ENCODE data around the gene R3HDM4.
A peak's percentile ranks its signal among the peaks of the same experiment; 100 is the strongest.
"Not testable (repeated sequence)": the region's sequence is repeated elsewhere in the genome, so short reads cannot be mapped to it uniquely, and the experiment has no call there.

The R3HDM4 gene

DNA sequence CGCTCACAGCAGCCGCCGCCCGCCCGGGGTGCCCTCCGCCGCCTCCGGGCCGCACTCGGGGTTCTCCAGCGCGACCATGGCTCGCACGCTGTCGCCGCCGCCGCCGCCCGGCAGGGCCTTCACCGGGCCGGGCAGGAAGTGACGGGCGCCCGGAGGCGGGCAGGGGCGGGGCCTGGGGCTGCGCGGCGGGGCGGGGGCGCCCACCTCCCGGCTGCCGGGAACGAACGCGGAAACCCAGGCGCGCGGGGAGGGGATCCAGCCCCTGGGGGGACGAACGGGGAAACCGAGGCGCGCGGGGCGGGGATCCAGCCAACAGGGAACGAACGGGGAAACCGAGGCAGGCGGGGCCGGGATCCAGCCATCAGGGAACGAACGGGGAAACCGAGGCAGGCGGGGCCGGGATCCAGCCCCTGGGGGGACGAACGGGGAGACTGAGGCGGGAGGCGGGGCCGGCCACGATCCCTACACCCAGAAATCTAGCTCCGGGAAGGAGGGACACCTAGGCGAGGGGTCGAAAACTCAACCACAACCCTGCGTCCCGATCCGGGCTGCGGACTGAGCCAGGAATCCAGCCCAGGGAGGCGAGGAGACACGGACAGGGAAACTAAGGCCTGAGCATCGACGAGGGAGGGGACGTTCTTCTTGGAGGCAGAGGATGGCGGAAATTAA, at the start of gene R3HDM4:
TSS of gene R3HDM4 (minus strand) at position 140 of the 669 bp plus-strand sequence. CDS start at position 78, 62 bp downstream.
- DNase-seq (ENCODE audit: low read depth): peak; percentile 60
- TF ChIP-seq MAX (IDR thresholded peaks at IDR 0.05; ENCODE audit: low read depth, low read length): no peak
- peak; percentile 39; the same call in 1 of the 2 replicates for TF ChIP-seq MYC (IDR thresholded peaks at IDR 0.05; ENCODE audit: low read depth, low read length)
- TF ChIP-seq POLR2A (IDR thresholded peaks at IDR 0.05; ENCODE audit: extremely low read depth, insufficient read length): peak; percentile 46
- H3K4me3 ChIP-seq (ENCODE audit: low read depth, low read length): peak within 1 kb of the TSS; percentile 53

GRCh38 chr19:961866-962620, 49.0 kb upstream of the R3HDM4 start:
- H3K4me3 ChIP-seq (ENCODE audit: low read depth, low read length): no peak overlapping the region
- no peak for TF ChIP-seq MAX (IDR thresholded peaks at IDR 0.05; ENCODE audit: low read depth, low read length)
- TF ChIP-seq MYC (IDR thresholded peaks at IDR 0.05; ENCODE audit: low read depth, low read length): no peak
- TF ChIP-seq, protein P1, sequence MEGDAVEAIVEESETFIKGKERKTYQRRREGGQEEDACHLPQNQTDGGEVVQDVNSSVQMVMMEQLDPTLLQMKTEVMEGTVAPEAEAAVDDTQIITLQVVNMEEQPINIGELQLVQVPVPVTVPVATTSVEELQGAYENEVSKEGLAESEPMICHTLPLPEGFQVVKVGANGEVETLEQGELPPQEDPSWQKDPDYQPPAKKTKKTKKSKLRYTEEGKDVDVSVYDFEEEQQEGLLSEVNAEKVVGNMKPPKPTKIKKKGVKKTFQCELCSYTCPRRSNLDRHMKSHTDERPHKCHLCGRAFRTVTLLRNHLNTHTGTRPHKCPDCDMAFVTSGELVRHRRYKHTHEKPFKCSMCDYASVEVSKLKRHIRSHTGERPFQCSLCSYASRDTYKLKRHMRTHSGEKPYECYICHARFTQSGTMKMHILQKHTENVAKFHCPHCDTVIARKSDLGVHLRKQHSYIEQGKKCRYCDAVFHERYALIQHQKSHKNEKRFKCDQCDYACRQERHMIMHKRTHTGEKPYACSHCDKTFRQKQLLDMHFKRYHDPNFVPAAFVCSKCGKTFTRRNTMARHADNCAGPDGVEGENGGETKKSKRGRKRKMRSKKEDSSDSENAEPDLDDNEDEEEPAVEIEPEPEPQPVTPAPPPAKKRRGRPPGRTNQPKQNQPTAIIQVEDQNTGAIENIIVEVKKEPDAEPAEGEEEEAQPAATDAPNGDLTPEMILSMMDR (IDR thresholded peaks at IDR 0.05; ENCODE audit: low read depth, low read length): no peak
- DNase-seq (ENCODE audit: low read depth): no peak

DNA sequence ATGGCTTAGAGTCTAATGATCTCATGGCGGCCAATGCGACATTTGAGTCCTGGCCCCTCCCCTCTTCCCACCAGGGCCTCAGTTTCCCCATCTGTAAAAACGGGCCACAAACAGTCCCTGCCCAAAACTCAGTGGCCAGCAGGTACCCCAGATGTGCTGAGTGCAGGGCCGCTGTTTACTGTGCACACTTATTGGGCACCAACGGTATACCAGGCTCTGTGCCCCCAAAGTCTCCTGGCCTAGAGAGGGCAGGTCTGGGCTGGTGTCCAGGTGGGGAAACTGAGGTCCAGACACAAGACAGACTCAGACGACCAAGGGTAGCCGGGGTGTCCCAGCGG, 47.6 kb upstream of the R3HDM4 start:
- no peak overlapping the region for H3K4me3 ChIP-seq (ENCODE audit: low read depth, low read length)
- TF ChIP-seq MYC (IDR thresholded peaks at IDR 0.05; ENCODE audit: low read depth, low read length) (no peak), POLR2A (IDR thresholded peaks at IDR 0.05; ENCODE audit: extremely low read depth, insufficient read length) (no peak), MAX (IDR thresholded peaks at IDR 0.05; ENCODE audit: low read depth, low read length) (no peak)
- TF ChIP-seq, protein P1 (IDR thresholded peaks at IDR 0.05; ENCODE audit: low read depth, low read length): no peak
- no peak for DNase-seq (ENCODE audit: low read depth)

GRCh38 chr19:960020-960419, 47.0 kb upstream of the R3HDM4 start:
- TF ChIP-seq MYC (IDR thresholded peaks at IDR 0.05; ENCODE audit: low read depth, low read length): no peak
- no peak for TF ChIP-seq MAX (IDR thresholded peaks at IDR 0.05; ENCODE audit: low read depth, low read length)
- TF ChIP-seq POLR2A (IDR thresholded peaks at IDR 0.05; ENCODE audit: extremely low read depth, insufficient read length): no peak
- TF ChIP-seq, protein P1 (IDR thresholded peaks at IDR 0.05; ENCODE audit: low read depth, low read length): no peak
- H3K4me3 ChIP-seq (ENCODE audit: low read depth, low read length): no peak overlapping the region
- DNase-seq (ENCODE audit: low read depth): no peak

DNA sequence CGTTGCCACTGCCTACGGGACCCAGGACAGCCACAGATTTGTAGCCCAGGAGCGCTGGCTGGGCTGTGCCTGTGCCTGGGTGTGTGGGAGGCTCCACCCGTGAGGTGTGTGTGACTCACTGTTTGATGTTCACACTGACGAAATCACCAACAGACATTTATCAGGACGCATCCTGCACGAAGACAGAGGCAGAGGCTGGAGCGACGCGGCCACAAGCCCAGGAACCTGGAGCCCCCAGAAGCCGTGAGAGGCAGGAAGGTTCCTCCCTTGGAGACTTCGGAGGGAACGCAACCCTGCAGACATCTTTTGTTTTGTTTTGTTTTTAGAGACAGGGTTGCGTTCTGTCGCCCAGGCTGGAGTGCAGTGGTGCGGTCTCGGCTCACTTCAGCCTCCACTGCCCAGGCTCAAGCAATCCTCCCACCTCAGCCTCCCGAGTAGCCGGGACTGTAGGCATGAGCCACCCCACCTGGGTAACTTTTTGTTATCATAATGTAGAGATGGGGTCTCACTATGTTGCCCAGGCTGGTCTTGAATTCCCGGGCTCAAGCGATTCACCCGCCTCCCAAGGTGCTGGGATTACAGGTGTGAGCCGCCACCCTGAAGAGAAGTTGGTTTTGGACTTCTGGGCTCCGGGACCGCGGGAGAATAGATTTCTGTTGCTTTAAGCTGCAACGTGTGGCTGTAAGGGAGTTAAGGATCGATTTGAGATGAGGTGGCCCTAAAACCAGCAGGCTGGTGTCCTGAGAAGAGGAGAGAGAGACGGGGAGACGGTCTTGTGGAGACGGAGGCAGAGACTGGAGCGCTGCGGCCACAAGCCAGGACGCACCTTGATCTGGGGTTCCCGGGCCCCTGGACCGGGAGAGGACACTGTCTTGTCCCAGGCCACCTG, 46.2 kb upstream of the R3HDM4 start:
- DNase-seq (ENCODE audit: low read depth): peak; percentile 88
- no peak overlapping the region for H3K4me3 ChIP-seq (ENCODE audit: low read depth, low read length)
- TF ChIP-seq POLR2A (IDR thresholded peaks at IDR 0.05; ENCODE audit: extremely low read depth, insufficient read length) (no peak), MAX (IDR thresholded peaks at IDR 0.05; ENCODE audit: low read depth, low read length) (no peak), MYC (IDR thresholded peaks at IDR 0.05; ENCODE audit: low read depth, low read length) (no peak)
- TF ChIP-seq, protein P1 (IDR thresholded peaks at IDR 0.05; ENCODE audit: low read depth, low read length): no peak

GRCh38 chr19:957578-957977, 44.6 kb upstream of the R3HDM4 start:
- not testable (repeated sequence) for DNase-seq (ENCODE audit: low read depth); H3K4me3 ChIP-seq (ENCODE audit: low read depth, low read length)

All from NB4 (cell line).